NT2/D1 (cell line): ENCODE results near the gene NIPBL.

Experiments
- DNase-seq: peaks from one replicate; pipeline ENCODE4 v3.0.0-alpha.2; 2011; ENCODE audit warnings: low read depth, low spot score
- H3K27me3 ChIP-seq: 2 replicates; pipeline ENCODE4 v1.6.0; 2011; ENCODE audit warnings: mild to moderate bottlenecking; ENCODE audit not compliant: insufficient read length, insufficient read depth
- H3K36me3 ChIP-seq: 2 replicates; pipeline ENCODE4 v1.6.1; 2011; ENCODE audit warnings: mild to moderate bottlenecking, low read length, mixed read lengths; ENCODE audit not compliant: insufficient read depth, insufficient read length
- H3K4me1 ChIP-seq: 2 replicates; pipeline ENCODE4 v1.5.1; 2011; ENCODE audit not compliant: insufficient read depth, insufficient read length
- H3K4me3 ChIP-seq: 2 replicates; pipeline ENCODE4 v1.5.1; 2011; ENCODE audit warnings: low read depth; ENCODE audit not compliant: insufficient read length
- H3K9ac ChIP-seq: 2 replicates; pipeline ENCODE4 v1.6.0; 2011; ENCODE audit warnings: low read depth; ENCODE audit not compliant: insufficient read length
- H3K9me3 ChIP-seq: 2 replicates; pipeline ENCODE4 v1.5.1; 2011; ENCODE audit warnings: mild to moderate bottlenecking, low read length; ENCODE audit not compliant: insufficient read depth
- SUZ12 ChIP-seq: IDR thresholded peaks from 2 replicates; pipeline ENCODE4 v1.6.1; 2011; ENCODE audit not compliant: insufficient read length, insufficient read depth; ENCODE audit errors: extremely low read depth
- YY1 ChIP-seq: IDR thresholded peaks from 2 replicates; pipeline ENCODE4 v1.6.1; 2011; ENCODE audit not compliant: insufficient read length, insufficient read depth
- ZNF274 ChIP-seq: IDR thresholded peaks from 2 replicates; pipeline ENCODE4 v1.6.1; 2011; ENCODE audit warnings: mild to moderate bottlenecking, low read depth, low read length

NIPBL gene

GRCh38 chr5:36945687-36946086 is 69.1 kb downstream of the NIPBL start:
- H3K9ac ChIP-seq: no peak overlapping the region
- H3K27me3 ChIP-seq: no peaks in the 10 kb centered on the region
- no peaks in the 10 kb centered on the region for H3K9me3 ChIP-seq
- H3K4me1 ChIP-seq: no peaks in the 10 kb centered on the region
- no peak overlapping the region for H3K4me3 ChIP-seq
- no peak for DNase-seq
- H3K36me3 ChIP-seq: no peaks in the 10 kb centered on the region
- TF ChIP-seq SUZ12: no peak
- TF ChIP-seq YY1: no peak
- no peak for TF ChIP-seq ZNF274

DNA sequence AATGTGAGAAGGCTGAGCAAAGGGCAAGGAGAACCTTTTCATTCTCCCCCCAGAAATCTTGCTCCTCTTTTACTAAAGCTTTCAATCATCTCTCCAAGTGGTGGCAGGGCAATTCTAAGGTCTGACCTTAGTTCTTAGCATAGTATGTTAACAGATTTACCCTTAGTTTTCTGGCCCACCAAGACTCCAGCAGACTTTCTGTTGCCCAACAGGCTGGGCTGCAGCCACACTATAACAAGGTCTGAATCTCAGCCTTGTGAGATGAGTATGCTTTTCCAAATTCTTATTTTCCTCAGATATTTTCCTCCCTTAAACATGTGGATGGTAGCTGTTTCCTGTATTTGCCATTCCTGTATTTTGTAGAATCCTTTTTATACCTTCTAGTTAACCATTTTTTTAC is 69.5 kb downstream of the NIPBL start:
- Histone ChIP-seq H3K4me1 (no peaks in the 10 kb centered on the region), H3K27me3 (no peaks in the 10 kb centered on the region), H3K9ac (no peak overlapping the region), H3K9me3 (no peaks in the 10 kb centered on the region), H3K4me3 (no peak overlapping the region), H3K36me3 (no peaks in the 10 kb centered on the region)
- DNase-seq: no peak
- no peak for TF ChIP-seq YY1
- no peak for TF ChIP-seq ZNF274
- TF ChIP-seq SUZ12: no peak

DNA sequence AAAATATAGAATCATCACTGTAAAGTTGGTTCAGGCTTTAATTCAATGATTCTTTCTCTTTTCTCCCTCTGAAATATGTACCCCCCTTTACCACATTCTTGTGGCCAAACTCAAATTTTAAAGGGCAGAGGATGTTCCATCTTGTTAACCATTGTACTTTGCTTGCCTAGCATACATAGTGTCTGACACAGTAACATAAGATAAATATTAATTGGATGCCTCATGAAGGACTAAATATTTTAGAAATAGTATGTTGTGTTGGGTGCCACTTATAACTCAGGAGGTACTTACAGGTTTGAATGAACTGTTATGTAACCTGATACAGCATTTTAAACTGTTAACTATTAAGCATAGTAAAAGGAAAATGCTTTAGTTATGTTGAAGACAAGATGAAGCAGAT is 71.5 kb downstream of the NIPBL start:
- Histone ChIP-seq H3K27me3 (no peaks in the 10 kb centered on the region), H3K9ac (no peak overlapping the region), H3K9me3 (no peaks in the 10 kb centered on the region), H3K4me3 (no peak overlapping the region), H3K4me1 (no peaks in the 10 kb centered on the region), H3K36me3 (no peaks in the 10 kb centered on the region)
- no peak for DNase-seq
- TF ChIP-seq ZNF274: no peak
- TF ChIP-seq YY1: no peak
- no peak for TF ChIP-seq SUZ12

DNA sequence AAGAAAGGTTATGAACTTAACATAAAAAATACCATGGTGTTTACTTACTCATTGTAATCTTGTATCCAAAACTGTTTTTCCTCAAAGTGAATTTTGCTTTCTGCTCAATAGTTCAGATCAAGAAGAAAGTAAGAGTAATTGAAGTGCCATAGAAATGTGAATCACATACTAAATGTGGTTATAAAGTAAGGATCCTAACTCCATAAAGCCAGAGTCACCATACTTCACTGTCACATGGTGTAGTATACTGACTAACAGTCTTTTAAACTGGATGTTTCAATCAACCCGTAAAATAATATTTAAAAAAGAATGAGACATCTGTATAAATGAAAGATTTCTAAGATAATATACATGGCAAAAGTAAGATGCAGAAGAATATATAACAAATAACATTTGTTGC is 72.1 kb downstream of the NIPBL start:
- Histone ChIP-seq H3K9me3 (no peaks in the 10 kb centered on the region), H3K36me3 (no peaks in the 10 kb centered on the region), H3K9ac (no peak overlapping the region), H3K4me1 (no peaks in the 10 kb centered on the region), H3K27me3 (no peaks in the 10 kb centered on the region), H3K4me3 (no peak overlapping the region)
- DNase-seq: no peak
- TF ChIP-seq ZNF274 (no peak), SUZ12 (no peak), YY1 (no peak)

GRCh38 chr5:36949593-36949992 is 73.0 kb downstream of the NIPBL start:
- Histone ChIP-seq H3K9me3 (no peaks in the 10 kb centered on the region), H3K4me1 (no peaks in the 10 kb centered on the region), H3K9ac (no peak overlapping the region), H3K36me3 (no peaks in the 10 kb centered on the region), H3K27me3 (no peaks in the 10 kb centered on the region), H3K4me3 (no peak overlapping the region)
- TF ChIP-seq ZNF274: no peak
- no peak for TF ChIP-seq SUZ12
- TF ChIP-seq YY1: no peak
- DNase-seq: no peak

DNA sequence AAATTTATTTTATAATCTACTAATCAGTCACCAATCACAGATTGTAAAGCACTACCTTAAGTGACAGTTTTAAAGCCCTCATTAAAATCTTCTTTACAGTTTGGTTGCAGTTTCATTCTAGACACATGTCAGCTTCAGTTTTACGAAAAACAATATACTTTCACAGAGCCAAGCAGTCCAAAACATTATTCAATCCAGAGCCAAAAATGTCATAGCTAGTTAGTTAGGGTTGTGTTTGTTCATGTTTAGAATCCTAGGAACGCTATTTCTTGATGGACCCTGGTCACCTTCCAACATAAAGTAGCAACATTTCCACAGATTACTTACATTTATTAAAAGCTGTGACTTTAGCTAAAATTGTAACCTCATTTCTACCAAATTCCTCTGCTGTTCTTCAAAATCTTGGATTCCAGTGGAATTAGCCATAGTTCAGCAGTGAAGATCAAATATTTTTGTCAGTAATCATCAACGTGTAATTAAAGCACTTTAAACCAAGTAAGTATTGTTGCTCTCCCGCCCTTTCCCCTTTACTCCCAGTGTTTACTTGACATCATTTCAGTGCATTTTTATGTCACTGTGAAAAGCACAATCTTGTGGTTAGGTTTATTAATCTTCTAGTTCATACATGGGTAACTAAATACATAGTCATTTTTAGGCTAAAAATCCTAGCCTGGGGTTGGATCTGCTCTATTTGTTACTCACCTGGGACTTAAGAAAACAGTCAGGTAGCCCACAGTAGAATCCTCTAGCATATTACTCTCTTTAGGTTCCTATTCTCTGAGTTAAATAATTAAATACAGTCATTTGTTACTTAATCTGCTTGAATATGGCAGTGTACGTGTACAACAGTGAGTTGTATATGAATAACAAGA is 74.3 kb downstream of the NIPBL start:
- no peaks in the 10 kb centered on the region for H3K4me1 ChIP-seq
- H3K9ac ChIP-seq: no peak overlapping the region
- TF ChIP-seq YY1 (no peak), ZNF274 (no peak), SUZ12 (no peak)
- DNase-seq: no peak
- peaks cover 3% of the 10 kb centered on the region for H3K36me3 ChIP-seq
- H3K4me3 ChIP-seq: no peak overlapping the region
- no peaks in the 10 kb centered on the region for H3K9me3 ChIP-seq
- no peaks in the 10 kb centered on the region for H3K27me3 ChIP-seq

DNA sequence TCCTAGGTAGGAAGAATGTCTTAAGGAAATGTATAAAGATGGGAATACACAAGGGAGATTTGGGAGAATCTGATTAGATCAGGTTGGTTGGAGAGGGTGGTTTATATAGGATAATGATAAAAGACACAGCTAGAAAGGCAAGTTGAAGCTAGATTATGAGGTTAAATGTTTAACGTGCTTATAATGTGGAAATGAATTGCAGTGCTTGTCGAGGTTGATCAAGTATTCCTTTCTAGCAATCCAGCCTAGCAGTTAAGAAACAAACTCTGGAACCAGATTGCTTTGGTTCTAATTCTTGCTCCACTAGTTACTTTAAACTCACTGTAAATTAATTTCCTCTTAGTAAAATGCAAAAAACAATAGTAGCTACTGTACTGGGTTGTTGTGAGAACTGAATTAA is 76.5 kb downstream of the NIPBL start:
- TF ChIP-seq ZNF274 (no peak), YY1 (no peak), SUZ12 (no peak)
- Histone ChIP-seq H3K36me3 (peaks cover 3% of the 10 kb centered on the region), H3K4me3 (no peak overlapping the region), H3K9me3 (no peaks in the 10 kb centered on the region), H3K9ac (no peak overlapping the region), H3K27me3 (no peaks in the 10 kb centered on the region), H3K4me1 (no peaks in the 10 kb centered on the region)
- no peak for DNase-seq

- no peak for DNase-seq
- TF ChIP-seq SUZ12 (no peak), YY1 (no peak), ZNF274 (no peak)
Measured at GRCh38 chr5:36957953-36958537, 81.5 kb downstream of the NIPBL start.

More at GRCh38 chr5:36957953-36958537, 81.5 kb downstream of the NIPBL start:
- Histone ChIP-seq H3K4me1 (no peaks in the 10 kb centered on the region), H3K36me3 (peaks cover 11% of the 10 kb centered on the region), H3K4me3 (no peak overlapping the region), H3K27me3 (no peaks in the 10 kb centered on the region), H3K9ac (no peak overlapping the region), H3K9me3 (no peaks in the 10 kb centered on the region)
